GM19452 (cell line): Measurements from ENCODE around the gene ERFE.
"Not testable (repeated sequence)": the region's sequence is repeated elsewhere in the genome, so short reads cannot be mapped to it uniquely, and the experiment has no call there.

Source experiments
- ATAC-seq: cut with Tn5 transposase; IDR thresholded peaks from one replicate; pipeline ENCODE4 v1.9.1; 2021; ENCODE audit not compliant: unreplicated experiment

The ERFE gene

GRCh38 chr2:238158509-238159070 is at the start of gene ERFE:
Gene ERFE (plus strand): TSS chr2:238158970. CDS start chr2:238159008, 38 bp downstream.
- ATAC-seq, result no peak

- ATAC-seq, result no peak
Measured at GRCh38 chr2:238113611-238114010, 45.2 kb upstream of the ERFE start.

DNA sequence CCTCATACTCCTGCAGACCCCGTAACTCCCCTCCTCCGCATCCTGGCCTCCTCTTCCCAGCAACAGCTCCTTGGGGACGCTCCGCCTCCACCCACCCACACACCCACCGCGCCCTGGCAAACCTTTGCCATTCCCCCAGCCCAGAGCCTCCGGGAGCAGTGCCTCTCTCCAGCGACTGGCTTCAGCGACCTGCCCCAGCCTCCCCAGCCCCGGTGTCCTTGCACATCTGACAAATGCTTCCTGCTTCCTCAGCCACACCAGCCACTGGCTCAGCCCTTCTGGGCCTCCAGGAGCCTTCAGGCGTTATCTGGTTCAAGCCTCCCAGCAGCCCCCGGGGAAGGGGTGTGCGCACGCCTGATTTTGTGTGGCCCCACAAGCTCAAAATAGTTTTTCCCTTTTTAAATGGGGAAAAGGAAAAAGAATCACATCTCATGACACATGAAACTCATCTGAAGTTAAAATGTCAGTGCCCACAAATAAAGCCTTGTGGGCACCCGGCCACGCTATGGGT is 44.4 kb upstream of the ERFE start:
- ATAC-seq, result no peak

GRCh38 chr2:238114851-238115660 is 43.7 kb upstream of the ERFE start:
- no peak for ATAC-seq

- not testable (repeated sequence) for ATAC-seq
Measured at GRCh38 chr2:238115709-238116108, 43.1 kb upstream of the ERFE start.

DNA sequence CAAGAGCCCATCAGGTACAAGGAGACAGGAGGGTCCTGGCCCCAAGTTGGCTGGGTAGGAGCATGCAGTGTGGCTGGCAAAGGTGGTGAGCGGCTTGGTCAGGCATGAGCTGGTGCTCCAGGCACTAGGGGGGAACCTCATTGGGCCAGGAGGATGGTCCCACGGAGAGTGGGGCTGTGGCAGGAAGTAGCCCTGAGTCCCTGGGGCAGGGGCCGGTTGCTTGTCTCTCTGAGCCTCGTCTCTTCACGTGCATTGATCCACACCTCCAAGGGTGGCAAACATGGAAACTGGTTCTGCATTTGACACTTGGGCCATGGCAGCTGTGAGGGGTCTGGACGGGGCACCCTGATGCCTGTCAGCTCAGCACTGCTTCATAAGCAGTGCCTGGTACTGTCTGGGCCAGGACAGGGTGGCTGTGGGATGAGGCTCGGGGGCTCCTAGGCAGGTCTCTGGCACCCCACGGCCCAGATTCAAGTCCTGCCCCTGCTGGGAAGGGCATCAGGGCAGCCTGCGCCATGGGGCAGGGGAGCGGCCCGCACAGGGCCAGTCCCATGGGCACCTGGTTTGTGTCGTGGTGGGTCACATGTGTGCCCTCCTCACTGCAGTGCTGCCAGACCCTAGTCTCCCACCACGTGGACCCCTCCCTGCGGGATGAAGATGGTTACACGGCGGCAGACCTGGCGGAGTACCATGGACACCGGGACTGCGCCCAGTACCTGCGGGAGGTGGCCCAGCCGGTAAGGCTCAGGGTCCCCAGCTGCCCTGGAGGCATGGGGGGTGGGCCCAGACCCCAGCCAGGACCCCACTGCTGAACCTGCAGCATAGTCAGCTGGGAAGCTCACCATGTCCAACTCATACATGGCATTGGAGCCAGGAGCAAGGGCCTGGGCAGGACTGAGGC is 42.2 kb upstream of the ERFE start:
- ATAC-seq, result no peak

DNA sequence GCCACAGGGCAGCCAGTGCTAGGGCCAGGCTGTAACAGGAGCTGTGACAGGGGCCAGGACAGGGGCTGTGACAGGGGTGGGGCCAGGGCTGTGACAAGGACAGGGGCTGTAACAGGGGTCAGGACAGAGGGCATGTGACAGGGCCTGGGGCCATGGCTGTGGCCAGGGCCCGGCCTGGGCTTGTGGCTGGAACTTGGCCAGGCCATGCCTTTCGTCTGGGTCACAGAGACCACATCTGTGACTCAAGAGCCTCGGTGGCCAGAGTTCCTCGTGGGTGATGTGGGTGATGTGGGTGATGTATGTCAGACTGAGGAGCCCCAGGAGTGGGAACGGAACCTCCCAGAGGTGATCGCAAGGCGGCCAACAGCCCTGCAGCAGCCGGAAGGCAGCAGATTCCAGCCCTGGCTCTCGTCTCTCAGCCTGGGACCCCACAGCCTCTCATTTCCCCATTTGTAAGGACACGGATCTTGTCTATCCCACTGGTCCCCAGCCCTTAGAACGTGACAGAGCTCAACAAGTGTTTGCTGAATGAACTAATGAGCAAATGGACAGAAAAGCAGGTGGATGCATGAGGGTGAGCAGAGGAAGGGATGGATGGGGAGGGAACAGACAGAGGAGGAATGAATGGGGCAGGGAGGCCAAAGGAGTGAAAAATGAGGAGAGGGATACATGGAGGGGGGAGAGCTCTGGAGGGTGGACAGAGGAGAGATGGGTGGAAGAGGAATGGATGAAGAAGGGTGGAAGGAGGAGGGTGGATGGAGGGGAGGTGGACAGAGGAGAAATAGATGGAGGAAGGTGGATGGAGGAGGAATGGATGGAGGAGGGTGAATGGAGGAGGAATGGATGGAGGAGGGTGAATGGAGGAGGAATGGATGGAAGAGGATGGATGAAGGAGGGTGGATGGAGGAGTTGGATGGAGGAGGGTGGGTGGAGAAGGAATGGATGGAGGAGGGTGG is 41.3 kb upstream of the ERFE start:
- no peak for ATAC-seq

GRCh38 chr2:238119756-238120462 is 38.9 kb upstream of the ERFE start:
- ATAC-seq, result no peak

DNA sequence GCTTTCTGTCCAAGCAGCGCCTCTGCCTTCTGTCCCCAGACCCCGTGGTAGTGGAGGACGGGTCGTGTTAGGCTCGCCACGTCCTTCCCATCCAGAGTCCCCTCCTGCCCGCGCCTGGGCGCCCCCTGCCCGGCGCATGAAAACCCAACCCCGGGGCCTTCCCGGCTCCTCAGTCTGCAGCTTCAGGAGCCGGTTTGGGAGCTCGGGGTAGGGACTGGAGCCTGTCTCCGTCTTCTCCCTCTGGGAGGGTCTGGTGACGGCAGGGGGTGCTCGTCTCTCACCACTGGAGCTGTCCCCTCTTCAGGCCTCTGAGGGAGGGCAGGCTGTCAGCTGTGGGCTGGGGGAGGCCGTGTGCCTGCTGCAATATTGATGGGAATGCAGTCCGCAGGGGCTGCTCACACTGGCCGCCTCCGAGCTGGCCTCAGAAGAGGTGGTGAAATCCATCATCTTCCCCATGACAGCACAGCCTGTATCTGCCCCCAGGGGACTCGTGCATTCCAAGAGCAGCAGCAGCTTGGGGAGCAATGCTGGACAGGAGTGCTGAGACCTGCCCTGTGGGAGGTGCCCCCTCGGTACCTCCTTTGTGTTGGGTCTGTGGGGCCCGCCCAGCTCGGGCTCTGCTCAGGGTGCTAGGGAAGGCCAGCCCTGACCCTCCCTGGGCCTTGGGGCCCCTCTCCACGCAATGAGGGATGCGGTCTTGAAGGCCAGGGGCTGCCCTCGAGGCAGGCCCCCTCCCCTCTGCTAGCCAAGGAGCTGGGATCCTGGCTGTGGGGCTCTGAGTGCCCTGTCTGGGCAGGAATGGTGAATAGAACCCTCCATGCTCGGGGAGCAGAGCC is 38.1 kb upstream of the ERFE start:
- ATAC-seq, result no peak

GRCh38 chr2:238121511-238122286 is 37.1 kb upstream of the ERFE start:
- ATAC-seq, result no peak

DNA sequence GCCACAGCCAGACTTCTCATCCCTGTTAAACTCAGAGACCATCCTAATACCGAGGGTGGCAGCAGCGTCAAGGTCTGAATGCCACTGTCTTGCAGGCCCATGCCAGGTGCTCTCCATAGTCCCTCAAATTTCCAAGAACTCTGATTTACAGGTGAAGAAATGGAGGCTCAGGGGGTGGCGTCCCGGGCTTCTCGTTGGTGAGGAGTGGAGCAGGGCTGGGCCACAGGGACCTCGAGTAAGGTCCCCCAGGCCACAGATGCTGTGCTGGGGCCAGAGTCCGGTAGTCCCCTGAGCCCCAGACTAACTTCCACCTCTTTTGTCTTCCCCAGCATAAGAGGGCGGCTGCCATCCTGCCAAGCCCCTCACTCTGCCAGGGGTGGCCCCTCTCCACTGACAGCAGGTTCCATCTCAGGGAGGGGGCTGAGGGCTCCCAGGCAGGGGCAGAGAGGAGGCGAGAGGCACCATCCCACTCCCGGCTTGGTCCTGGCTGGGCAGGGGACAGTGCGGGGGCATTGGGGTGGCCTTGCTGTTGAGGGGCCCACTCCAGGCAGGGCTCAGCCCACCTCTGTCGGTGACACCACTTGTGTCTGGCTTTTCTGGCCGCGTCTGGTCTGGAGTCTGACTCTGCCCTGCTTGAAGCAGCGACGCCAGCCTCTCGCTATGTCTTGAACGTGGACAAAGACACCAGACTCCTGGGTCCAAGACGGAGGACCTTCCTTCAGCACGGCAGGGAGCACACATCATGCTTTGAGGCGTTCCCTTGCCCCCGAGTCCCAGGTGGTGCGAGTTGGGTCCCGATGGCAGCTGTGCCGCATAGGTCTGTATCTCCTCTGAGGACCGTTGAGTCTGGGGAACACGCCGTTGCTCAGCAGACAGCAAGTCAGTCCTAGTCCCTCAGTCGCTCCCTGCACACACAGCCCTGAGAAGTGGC is 36.2 kb upstream of the ERFE start:
- ATAC-seq, result no peak

- no peak for ATAC-seq
Measured at GRCh38 chr2:238123218-238123971, 35.4 kb upstream of the ERFE start.

DNA sequence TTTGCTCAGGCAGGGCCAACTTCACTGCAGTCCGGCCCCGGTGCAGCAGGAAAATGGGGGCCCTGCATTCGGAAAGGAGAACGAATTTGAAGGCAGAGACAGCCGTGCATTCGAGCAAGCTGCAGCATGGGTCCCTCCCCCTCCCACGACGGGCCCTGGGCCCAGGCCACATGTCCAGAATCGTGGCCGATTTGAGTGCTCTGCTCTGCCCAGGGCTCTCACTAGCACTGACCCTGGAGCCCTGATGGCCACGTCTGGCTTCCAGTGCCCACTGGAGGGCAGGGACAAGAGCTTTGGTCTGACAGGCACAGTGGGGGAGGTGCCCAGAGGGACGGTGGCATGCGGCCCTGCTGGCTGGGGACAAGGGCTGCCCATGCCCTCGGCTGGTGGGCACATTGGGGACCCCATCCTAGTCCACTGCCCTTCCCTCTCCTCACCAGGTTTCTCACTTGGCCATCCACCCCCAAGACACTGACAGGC is 34.7 kb upstream of the ERFE start:
- ATAC-seq, result no peak

- ATAC-seq, result no peak
Measured at GRCh38 chr2:238124488-238125126, 34.2 kb upstream of the ERFE start.

DNA sequence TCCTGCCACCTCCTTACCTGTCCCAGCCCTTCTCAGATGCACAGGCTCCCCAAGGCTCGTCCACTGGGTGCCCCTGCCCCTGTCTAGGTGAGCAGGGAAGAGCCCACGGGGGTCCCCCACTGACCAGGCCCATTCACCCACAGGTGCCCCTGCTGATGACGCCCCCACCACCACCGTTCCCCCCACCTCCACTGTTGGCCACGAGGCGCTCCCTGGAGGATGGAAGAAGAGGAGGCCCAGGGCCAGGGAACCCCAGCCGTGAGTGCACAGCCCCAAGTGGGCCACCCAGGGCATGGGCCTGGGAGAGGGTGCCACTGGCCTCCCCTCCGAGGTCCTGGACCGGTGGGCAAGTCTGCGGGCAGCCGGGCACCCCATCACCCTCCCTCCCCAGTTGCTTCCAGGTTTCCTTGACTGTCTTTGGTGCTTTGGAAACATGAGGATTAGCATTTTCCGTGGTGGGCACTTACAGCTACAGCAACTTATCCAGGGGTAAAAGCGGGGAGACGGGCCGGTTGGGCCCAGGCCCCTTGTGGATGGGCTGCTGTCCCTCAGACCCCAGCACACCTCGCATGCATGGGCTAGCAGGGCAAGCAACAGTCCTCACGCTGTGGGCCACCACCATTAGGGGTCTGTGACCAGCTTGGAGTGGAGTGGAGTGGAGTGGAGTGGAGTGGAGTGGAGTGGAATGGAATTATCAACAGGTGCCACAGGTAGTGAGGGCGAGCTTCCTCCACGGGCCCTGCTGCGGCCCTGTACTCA is 33.5 kb upstream of the ERFE start:
- no peak for ATAC-seq
